CD4-positive, alpha-beta T cell (primary cell): Measurements from ENCODE around the gene LHFPL6. TPM values are rescaled to one million over a fixed set of nuclear protein-coding genes. Genes with fewer than 3 reads are reported as not detected.

Experiments used
- ATAC-seq: fragments of 200-7000 bp; cut with Tn5 transposase; one replicate; pipeline ENCODE4 v1.10.0; 2022; ENCODE audit warnings: mild to moderate bottlenecking; ENCODE audit not compliant: poor library complexity
- CTCF ChIA-PET: fragments of 350-600 bp; sonication (Branson Sonifier 250); formaldehyde crosslinking; loops from one replicate; lab custom pipeline; 2021; ENCODE audit warnings: antibody characterized with exemption, inconsistent platforms; lab: Charles Lee
- POLR2A ChIA-PET: fragments of 350-600 bp; sonication (Branson Sonifier 250); formaldehyde crosslinking; loops from one replicate; lab custom pipeline; 2021; ENCODE audit warnings: antibody characterized with exemption, inconsistent platforms; lab: Charles Lee
- DNase-seq, 14 experiments: peaks; one replicate each; pipeline ENCODE4 v3.0.0-alpha.2; 2013 to 2020; ENCODE audit warnings: mixed read lengths in 2 of 14
- H3K27ac ChIP-seq, 2 donors: one replicate each; pipeline versions ENCODE4 v1.5.1 to v1.7.0; 2013; ENCODE audit warnings: low read length in 2 of 2, low read depth in 1 of 2, mild to moderate bottlenecking in 1 of 2
- H3K27me3 ChIP-seq, 2 experiments: 1 replicate in 1 of 2; 2 replicates in 1 of 2; pipeline versions ENCODE4 v1.6.1 to v1.7.0; 2013; ENCODE audit warnings: low read length in 2 of 2, control low read depth in 1 of 2, mild to moderate bottlenecking in 1 of 2, moderate library complexity in 1 of 2; ENCODE audit not compliant: insufficient read depth in 2 of 2, control insufficient read depth in 1 of 2
- H3K36me3 ChIP-seq: one replicate; pipeline ENCODE4 v1.6.1; 2013; ENCODE audit warnings: low read length, control low read depth; ENCODE audit not compliant: insufficient read depth
- H3K4me1 ChIP-seq: one replicate; pipeline ENCODE4 v1.6.1; 2013; ENCODE audit warnings: low read length, control low read depth; ENCODE audit not compliant: insufficient read depth
- H3K4me3 ChIP-seq: one replicate; pipeline ENCODE4 v1.5.1; 2013; ENCODE audit warnings: mild to moderate bottlenecking, low read length, moderate library complexity
- H3K9me3 ChIP-seq, 2 experiments: 1 replicate in 1 of 2; 2 replicates in 1 of 2; pipeline versions ENCODE4 v1.6.1 to v1.7.0; 2013; ENCODE audit warnings: low read length in 2 of 2, mild to moderate bottlenecking in 2 of 2, control low read depth in 1 of 2, moderate library complexity in 1 of 2; ENCODE audit not compliant: control insufficient read depth in 1 of 2, insufficient read depth in 1 of 2
- H3K27ac Mint-ChIP-seq: one replicate; pipeline ENCODE4 v1.8.0; 2020; ENCODE audit warnings: mixed read lengths
- H3K27me3 Mint-ChIP-seq: one replicate; pipeline ENCODE4 v1.8.0; 2021; ENCODE audit warnings: mixed read lengths
- H3K36me3 Mint-ChIP-seq: one replicate; pipeline ENCODE4 v1.8.0; 2021; ENCODE audit warnings: low read depth, mixed read lengths
- H3K4me1 Mint-ChIP-seq: one replicate; pipeline ENCODE4 v1.8.0; 2021; ENCODE audit warnings: low read depth, mixed read lengths
- H3K4me3 Mint-ChIP-seq: one replicate; pipeline ENCODE4 v1.8.0; 2020; ENCODE audit warnings: mild to moderate bottlenecking, mixed read lengths
- H3K9me3 Mint-ChIP-seq: one replicate; pipeline ENCODE4 v1.8.0; 2020; ENCODE audit warnings: mixed read lengths
- intact Hi-C, 2 experiments: fragments of 100-400 bp; cut with DNase I in 1 of 2; cut with micrococcal nuclease in 1 of 2; formaldehyde crosslinking; loops; one replicate each; pipeline versions ENCODE4 v1.15.1 to v1.9.0; 2023 to 2025; cut with DNase I, micrococcal nuclease
- total RNA-seq, 174 experiments: library from RNA in 2 of 174; stranded (reverse) in 2 of 174; gene quantifications; one replicate each; pipeline ENCODE4 v1.2.3 and lab custom pipeline; 2021 to 2026
- TF ChIP-seq, protein P1 (sequence below): fragments of 200-600 bp; IDR thresholded peaks from one replicate; pipeline ENCODE4 v1.8.0; 2022; ENCODE audit warnings: antibody characterized with exemption, mild to moderate bottlenecking

The LHFPL6 gene
- total RNA-seq, 2 experiments from 2014 or later, result not detected

DNA sequence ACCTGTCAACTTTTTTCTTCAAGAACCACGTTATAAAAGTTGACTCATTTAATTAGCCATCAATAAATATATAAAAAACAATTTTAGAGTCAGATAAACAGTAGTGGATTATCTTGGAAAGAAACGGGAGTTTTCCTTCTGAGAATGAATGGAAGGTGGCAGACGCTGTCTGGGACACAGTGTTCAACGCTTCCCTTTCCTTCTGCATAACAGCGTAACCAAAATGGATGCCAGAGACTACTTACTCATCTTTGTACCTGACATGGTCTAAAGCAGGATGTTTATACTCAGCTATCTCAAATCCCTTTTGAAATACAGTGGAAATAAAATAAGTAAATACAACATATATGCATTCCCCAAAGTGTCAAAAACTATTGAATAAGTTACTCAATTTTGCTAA, 195.2 kb downstream of the LHFPL6 start:
- ATAC-seq (no peak), DNase-seq (no peak)
- POLR2A ChIA-PET, result no interaction called here
- no peaks in the 10 kb centered on the region for H3K4me1 ChIP-seq
- Mint-ChIP-seq H3K27me3 (peaks cover 37% of the 10 kb centered on the region), H3K9me3 (no peaks in the 10 kb centered on the region), H3K4me3 (no peak overlapping the region), H3K4me1 (no peaks in the 10 kb centered on the region), H3K27ac (no peak overlapping the region), H3K36me3 (no peaks in the 10 kb centered on the region)
- CTCF ChIA-PET, result no interaction called here
- H3K36me3 ChIP-seq, result no peaks in the 10 kb centered on the region
- H3K9me3 ChIP-seq, result no peaks in the 10 kb centered on the region
- no peak overlapping the region for H3K27ac ChIP-seq
- TF ChIP-seq, protein P1, sequence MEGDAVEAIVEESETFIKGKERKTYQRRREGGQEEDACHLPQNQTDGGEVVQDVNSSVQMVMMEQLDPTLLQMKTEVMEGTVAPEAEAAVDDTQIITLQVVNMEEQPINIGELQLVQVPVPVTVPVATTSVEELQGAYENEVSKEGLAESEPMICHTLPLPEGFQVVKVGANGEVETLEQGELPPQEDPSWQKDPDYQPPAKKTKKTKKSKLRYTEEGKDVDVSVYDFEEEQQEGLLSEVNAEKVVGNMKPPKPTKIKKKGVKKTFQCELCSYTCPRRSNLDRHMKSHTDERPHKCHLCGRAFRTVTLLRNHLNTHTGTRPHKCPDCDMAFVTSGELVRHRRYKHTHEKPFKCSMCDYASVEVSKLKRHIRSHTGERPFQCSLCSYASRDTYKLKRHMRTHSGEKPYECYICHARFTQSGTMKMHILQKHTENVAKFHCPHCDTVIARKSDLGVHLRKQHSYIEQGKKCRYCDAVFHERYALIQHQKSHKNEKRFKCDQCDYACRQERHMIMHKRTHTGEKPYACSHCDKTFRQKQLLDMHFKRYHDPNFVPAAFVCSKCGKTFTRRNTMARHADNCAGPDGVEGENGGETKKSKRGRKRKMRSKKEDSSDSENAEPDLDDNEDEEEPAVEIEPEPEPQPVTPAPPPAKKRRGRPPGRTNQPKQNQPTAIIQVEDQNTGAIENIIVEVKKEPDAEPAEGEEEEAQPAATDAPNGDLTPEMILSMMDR, result no peak
- intact Hi-C loops, result no loop called here
- peaks cover 4 to 8% of the 10 kb centered on the region in 2 experiments for H3K27me3 ChIP-seq
- no peak overlapping the region for H3K4me3 ChIP-seq

DNA sequence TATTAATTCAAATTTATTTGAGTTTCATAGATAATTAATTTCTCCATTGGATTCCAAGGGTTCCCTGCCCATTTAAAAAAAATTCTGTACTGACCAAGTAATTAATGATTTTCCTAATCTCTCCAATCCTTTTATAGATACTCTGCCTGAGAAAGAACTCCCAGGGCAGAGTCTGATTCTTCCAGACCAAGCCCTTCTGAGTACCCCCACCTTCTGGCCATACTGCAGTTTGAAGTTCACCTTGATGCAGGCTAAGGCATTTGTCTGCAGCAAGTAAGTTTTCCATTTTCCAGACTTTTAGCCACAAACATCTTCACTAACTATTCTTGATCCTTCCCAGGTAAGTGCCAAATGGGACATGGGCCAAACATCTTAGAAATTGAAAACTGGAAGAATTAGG, 195.9 kb downstream of the LHFPL6 start:
- Mint-ChIP-seq H3K27ac (no peak overlapping the region), H3K4me3 (no peak overlapping the region), H3K4me1 (no peaks in the 10 kb centered on the region), H3K36me3 (no peaks in the 10 kb centered on the region), H3K9me3 (no peaks in the 10 kb centered on the region), H3K27me3 (peaks cover 35% of the 10 kb centered on the region)
- Histone ChIP-seq H3K27me3 (peaks cover 4 to 8% of the 10 kb centered on the region in 2 experiments), H3K9me3 (no peaks in the 10 kb centered on the region), H3K27ac (no peak overlapping the region), H3K36me3 (no peaks in the 10 kb centered on the region), H3K4me3 (no peak overlapping the region), H3K4me1 (no peaks in the 10 kb centered on the region)
- ChIA-PET POLR2A (no interaction called here), CTCF (no interaction called here)
- DNase-seq (no peak), ATAC-seq (no peak)
- intact Hi-C loops, result no loop called here
- TF ChIP-seq, protein P1, result no peak

DNA sequence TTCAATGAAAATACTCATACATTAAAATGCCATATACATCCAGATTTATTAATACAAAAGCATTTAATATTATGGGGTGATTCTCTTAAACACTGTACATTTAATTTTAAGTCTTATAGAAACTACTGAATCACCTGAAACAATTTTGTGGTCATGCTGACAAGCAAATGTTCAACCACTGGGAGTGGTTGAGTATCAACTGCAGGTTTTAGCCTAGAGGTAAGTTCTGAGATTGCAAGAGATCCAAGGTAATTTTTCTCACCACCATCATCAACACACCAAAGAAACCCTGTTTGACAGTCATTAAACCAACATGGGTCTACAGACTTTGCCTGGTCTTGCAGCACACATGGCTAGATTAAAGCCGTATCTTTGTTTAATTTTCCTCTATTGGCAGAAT, 196.3 kb downstream of the LHFPL6 start:
- Mint-ChIP-seq H3K4me1 (no peaks in the 10 kb centered on the region), H3K27me3 (peaks cover 30% of the 10 kb centered on the region), H3K36me3 (no peaks in the 10 kb centered on the region), H3K9me3 (no peaks in the 10 kb centered on the region), H3K4me3 (no peak overlapping the region), H3K27ac (no peak overlapping the region)
- no peak for ATAC-seq
- Histone ChIP-seq H3K27ac (no peak overlapping the region), H3K4me3 (no peak overlapping the region), H3K27me3 (peaks cover 4 to 7% of the 10 kb centered on the region in 2 experiments), H3K9me3 (no peaks in the 10 kb centered on the region), H3K4me1 (no peaks in the 10 kb centered on the region), H3K36me3 (no peaks in the 10 kb centered on the region)
- POLR2A ChIA-PET, result no interaction called here
- CTCF ChIA-PET, result no interaction called here
- intact Hi-C loops, result no loop called here
- TF ChIP-seq, protein P1, result no peak
- DNase-seq, result no peak
